Choroid plexus epithelial cell (primary cell): Measurements from ENCODE around the gene HMCN2.
"Not testable (repeated sequence)": the region's sequence is repeated elsewhere in the genome, so short reads cannot be mapped to it uniquely, and the experiment has no call there.

Experiments
- DNase-seq: peaks from one replicate; pipeline ENCODE4 v3.0.0-alpha.2; 2010; ENCODE audit warnings: low read depth
- H3K4me3 ChIP-seq: 2 replicates; pipeline ENCODE4 v1.5.1; 2011; ENCODE audit warnings: low read depth, mild to moderate bottlenecking, control low read depth, low read length, moderate library complexity
- TF ChIP-seq, protein P1 (sequence below): conservative IDR thresholded peaks from 2 replicates; pipeline ENCODE4 v1.5.1; 2011; ENCODE audit warnings: low read depth, mild to moderate bottlenecking, control low read depth, inconsistent platforms, low read length, moderate library complexity

HMCN2 gene

DNA sequence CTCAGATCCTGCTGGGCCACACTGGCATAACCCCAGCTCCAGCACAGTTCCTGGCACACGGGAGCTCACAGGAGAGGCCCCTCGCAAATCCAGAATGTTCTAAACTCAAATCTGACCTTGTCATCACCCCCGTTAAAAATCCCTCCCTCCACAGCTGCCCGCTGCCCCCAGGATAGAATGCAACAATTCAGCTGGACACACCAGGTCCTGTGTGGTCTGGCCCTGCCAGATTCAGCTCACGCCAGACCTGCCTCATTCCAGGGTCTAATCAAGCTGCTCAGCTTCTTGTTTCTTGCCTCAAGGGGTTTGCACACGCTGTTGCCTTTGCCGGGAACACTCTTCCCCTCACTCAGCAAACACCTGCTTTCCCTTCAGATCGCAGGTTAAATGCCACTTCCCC, 134.2 kb downstream of the HMCN2 start:
- no peak for DNase-seq
- TF ChIP-seq, protein P1, sequence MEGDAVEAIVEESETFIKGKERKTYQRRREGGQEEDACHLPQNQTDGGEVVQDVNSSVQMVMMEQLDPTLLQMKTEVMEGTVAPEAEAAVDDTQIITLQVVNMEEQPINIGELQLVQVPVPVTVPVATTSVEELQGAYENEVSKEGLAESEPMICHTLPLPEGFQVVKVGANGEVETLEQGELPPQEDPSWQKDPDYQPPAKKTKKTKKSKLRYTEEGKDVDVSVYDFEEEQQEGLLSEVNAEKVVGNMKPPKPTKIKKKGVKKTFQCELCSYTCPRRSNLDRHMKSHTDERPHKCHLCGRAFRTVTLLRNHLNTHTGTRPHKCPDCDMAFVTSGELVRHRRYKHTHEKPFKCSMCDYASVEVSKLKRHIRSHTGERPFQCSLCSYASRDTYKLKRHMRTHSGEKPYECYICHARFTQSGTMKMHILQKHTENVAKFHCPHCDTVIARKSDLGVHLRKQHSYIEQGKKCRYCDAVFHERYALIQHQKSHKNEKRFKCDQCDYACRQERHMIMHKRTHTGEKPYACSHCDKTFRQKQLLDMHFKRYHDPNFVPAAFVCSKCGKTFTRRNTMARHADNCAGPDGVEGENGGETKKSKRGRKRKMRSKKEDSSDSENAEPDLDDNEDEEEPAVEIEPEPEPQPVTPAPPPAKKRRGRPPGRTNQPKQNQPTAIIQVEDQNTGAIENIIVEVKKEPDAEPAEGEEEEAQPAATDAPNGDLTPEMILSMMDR, result no peak
- no peak overlapping the region for H3K4me3 ChIP-seq

DNA sequence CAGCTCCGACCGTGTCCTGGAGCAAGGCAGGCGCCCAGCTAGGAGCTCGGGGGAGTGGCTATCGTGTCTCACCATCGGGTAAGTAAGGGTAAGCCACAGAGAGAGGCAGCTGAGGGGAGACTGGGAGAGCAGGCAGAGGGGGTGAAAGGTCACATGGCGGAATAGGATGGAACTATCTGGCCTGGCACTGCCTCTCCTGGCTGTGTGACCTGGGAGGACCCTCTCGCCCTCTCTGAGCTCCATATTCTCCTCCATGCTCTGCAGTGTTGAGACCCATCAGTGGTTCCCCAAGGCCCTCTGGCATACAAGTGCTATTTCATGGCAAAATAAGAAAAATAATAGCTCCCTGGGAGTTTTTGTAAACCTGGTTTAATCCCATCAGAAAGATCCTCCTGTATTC, 135.3 kb downstream of the HMCN2 start:
- TF ChIP-seq, protein P1, result no peak

DNA sequence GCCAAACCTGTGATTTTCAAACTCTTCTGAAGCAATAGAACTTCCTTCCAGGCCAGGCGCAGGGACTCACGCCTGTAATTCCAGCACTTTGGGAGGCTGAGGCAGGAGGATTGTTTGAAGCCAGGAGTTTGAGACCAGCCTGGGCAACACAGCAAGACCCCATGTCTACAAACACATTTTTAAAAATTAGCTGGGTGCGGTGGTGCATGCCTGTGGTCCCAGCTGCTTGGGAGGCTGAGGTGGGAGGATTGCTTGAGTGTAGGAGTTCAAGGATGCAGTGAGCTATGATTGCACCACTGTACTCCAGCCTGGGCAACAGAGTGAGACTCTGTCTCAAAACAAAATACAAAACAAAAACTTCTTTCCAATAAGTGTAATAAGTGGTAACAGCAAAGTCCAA, 136.2 kb downstream of the HMCN2 start:
- not testable (repeated sequence) for DNase-seq, H3K4me3 ChIP-seq

More for the DNA sequence above, 135.3 kb downstream of the HMCN2 start:
- no peak for DNase-seq
- no peak overlapping the region for H3K4me3 ChIP-seq

DNA sequence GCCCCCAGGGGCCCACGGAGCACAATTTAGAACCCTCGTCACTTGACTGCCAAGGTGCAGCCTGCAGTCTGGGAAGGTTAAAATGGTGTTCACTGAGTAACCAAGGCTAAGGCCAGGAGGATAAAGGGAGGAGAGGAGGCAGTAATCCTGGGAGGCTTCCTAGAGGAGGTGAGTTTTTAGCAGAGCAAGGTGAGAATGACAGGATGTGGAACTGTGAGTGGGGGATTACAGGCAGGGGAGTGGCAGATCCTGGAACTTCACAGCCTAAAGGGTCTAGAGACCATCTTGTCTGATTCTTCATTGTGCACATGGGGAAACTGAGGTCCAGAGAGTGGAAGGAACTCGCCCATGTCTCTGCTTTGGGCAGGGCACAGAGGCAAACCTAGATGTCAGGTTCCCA, 136.7 kb downstream of the HMCN2 start:
- TF ChIP-seq, protein P1, result no peak
- DNase-seq, result no peak
- H3K4me3 ChIP-seq, result no peak overlapping the region

DNA sequence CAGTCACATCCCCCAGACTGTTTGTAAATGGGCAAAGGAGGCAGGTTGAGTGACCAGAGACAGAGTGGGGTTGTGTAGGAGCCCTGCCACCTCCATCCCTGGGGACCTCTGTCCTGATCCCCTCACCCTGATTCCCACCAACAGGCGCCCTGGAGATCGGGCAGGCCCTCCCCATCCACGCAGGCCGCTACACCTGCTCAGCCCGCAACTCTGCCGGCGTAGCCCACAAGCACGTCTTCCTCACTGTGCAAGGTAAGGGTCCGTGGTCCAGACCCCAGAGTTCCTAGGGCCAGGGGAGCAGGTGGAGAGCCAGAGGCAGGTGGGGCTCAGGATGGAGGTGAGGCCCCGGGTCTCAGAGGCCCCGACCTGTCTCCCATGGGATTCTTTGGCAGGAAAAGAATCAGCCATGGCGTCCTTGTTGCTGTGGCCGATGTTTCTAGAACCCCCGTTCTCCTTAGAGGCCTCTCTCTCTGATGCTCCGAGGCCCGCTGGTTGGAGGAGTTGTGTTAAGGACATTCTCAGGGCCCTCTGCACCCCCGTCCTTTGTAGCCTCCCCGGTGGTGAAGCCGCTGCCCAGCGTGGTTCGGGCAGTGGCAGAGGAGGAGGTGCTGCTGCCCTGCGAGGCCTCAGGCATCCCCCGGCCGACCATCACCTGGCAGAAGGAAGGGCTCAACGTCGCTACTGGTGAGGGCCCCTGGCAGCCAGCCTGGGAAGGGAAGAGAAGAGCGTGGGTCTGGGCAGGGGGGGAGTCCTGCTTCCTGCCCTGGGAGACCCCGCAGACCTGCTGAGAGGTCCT, 137.3 kb downstream of the HMCN2 start:
- TF ChIP-seq, protein P1, result no peak
- DNase-seq, result no peak
- H3K4me3 ChIP-seq, result no peak overlapping the region

- H3K4me3 ChIP-seq, result no peak overlapping the region
- TF ChIP-seq, protein P1, result no peak
- DNase-seq, result no peak
Measured at GRCh38 chr9:130405657-130406257, 140.2 kb downstream of the HMCN2 start.

DNA sequence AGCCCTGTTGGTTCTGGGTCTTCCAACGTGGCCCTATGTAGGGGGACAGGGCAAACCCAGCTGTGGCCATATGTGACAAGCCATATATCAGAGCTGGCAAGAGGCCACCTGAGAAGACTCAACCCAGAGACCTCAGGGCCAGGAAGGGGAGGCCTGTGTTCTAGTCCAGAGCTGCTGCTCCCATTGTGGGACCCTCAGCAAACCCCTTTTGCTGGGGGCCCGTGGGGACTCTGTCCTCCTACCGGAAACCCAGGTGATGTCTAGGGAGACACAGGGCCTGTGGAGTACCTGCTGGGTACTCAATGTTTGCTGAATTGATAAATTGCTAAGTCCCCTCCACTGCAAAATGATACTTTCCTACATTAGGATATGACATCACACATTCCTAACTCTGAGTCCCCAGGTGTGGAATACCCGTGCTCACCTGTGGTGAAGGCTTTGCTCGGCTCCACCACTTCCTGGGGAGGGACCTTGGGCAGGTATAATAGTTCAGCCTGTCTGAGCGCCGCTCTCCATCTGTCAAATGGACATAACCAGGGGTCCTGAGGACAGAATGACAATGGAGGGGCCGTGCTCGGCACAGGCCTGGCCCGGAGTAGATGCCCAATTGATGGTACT, 140.8 kb downstream of the HMCN2 start:
- TF ChIP-seq, protein P1, result no peak
- H3K4me3 ChIP-seq, result no peak overlapping the region
- no peak for DNase-seq
